ENCODE measurements around the gene ACAP2. TPM values are rescaled to one million over a fixed set of nuclear protein-coding genes. Genes with fewer than 3 reads are reported as not detected.

ACAP2 gene
- total RNA-seq, 2 donors from 2014 or later = 78.6 to 85.8 TPM

DNA sequence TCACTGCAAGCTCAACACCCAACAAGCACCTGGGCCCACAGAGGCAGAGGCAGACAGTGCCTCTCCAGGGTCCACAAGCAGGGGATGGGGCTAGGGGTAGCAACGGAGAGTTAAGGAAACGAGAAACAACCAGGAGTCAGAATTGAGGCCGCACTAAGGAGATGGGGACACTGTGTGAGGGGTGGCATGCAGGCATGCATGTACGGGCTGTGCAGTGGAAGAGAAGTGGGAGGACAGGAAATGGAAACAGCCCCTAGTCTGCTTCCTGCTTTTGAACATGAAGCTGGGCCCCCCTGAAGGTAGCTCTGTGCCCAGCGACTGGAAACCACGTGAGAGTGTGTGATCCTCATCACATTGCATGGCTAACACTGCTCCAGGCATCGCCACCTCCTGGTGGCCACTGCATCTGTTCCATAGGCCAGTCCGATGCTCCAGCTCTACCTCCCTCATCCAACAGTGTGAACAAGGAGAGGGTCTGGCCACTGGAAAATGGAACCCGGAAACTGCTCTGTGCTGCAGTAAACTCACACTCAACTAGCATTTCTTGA lies 215.8 kb downstream of the ACAP2 start:
- ATAC-seq (no peak), DNase-seq (no peak)
- Mint-ChIP-seq H3K4me1 (peaks cover 8% of the 10 kb centered on the region), H3K36me3 (ENCODE audit: low read depth) (no peaks in the 10 kb centered on the region), H3K27ac (peak overlapping the region; percentile 32), H3K4me3 (no peak overlapping the region), H3K27me3 (no peaks in the 10 kb centered on the region)
- no peaks in the 10 kb centered on the region for H3K9me3 ChIP-seq (ENCODE audit: control insufficient read depth, low read length, poor library complexity, severe bottlenecking)

DNA sequence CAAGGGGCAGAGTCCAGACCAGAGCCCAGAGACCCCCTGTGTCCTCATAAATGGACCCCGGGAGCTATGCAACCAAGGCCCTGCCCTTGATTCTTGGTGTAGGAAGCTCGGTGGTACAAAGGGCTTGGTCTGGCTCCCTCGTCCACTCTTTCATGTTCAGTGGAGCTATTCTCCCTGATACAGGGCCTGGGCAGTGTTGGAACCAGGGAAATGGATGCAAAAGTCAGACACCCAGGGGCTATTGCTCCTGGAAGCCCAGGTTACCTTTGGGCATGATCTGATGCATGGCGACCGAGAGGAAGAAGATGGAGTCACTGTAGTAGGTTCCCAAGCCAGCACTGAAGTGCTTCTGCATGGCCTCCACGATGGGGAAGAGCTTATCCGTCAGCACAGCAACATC lies 216.4 kb downstream of the ACAP2 start:
- H3K4me3 Mint-ChIP-seq = no peak overlapping the region
- ATAC-seq (no peak), DNase-seq (no peak)
- H3K36me3 Mint-ChIP-seq (ENCODE audit: low read depth) = no peaks in the 10 kb centered on the region
- peaks cover 8% of the 10 kb centered on the region for H3K4me1 Mint-ChIP-seq
- peak overlapping the region; percentile 32 for H3K27ac Mint-ChIP-seq
- H3K27me3 Mint-ChIP-seq = no peaks in the 10 kb centered on the region
- H3K9me3 ChIP-seq (ENCODE audit: control insufficient read depth, low read length, poor library complexity, severe bottlenecking) = no peaks in the 10 kb centered on the region

DNA sequence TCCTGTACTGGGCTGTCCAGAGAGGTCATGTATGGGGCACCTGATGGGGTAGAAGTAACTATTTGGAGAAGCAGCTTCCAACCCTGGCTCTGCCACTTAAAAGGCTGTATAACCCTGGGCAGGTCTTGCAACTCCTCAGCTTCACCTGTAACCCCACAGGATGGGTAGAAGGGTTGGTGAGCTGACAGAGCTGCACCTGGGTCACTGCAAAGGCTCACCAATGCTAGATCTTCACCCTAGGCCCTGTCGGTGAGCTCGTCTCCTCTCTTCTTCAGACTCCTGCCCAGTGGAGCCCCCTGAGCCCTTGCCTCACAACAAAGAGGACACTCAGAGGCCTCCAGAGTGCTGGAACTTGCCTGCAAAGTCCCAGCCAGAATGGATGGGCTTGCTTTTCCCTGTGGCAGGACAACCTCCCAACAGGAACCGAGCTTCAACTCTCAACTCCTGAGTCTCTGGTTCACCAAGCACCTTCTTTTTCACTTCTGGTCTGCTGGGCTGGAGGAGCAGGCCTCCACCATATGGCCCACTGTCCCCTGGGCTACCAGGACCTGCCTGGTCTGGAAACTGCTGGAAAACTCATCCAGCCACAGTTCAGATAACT lies 217.7 kb downstream of the ACAP2 start:
- ATAC-seq (no peak), DNase-seq (no peak)
- no peaks in the 10 kb centered on the region for H3K27me3 Mint-ChIP-seq
- no peaks in the 10 kb centered on the region for H3K9me3 ChIP-seq (ENCODE audit: control insufficient read depth, low read length, poor library complexity, severe bottlenecking)
- H3K27ac Mint-ChIP-seq = no peak overlapping the region
- no peaks in the 10 kb centered on the region for H3K36me3 Mint-ChIP-seq (ENCODE audit: low read depth)
- peaks cover 13% of the 10 kb centered on the region for H3K4me1 Mint-ChIP-seq
- H3K4me3 Mint-ChIP-seq = no peak overlapping the region

Other genes with a start within 250 kb of the ACAP2 start
- 1 to 10 TPM; 7.6 to 7.7 TPM for gene XXYLT1, start 171.9 kb downstream of the ACAP2 start, total RNA-seq
- gene PPP1R2, start 100.3 kb upstream of the ACAP2 start, total RNA-seq = 100 to 1,000 TPM; 135 to 141 TPM
- gene APOD, start 140.9 kb upstream of the ACAP2 start, total RNA-seq = not detected